GM12891 (cell line): ENCODE measurements around the gene SLC25A47.

Experiments used
- DNase-seq: peaks from one replicate; pipeline ENCODE4 v3.0.0; 2011; ENCODE audit warnings: low spot score; ENCODE audit not compliant: insufficient read length
- FAIRE-seq: peaks from 2 replicates; lab custom pipeline; 2011; peaks lifted over from hg19 to GRCh38; lab: Jason Lieb, UNC
- PAX5 ChIP-seq: IDR thresholded peaks from 2 replicates; pipeline ENCODE4 v1.6.1; 2011; ENCODE audit warnings: low read length, moderate library complexity, mild to moderate bottlenecking; ENCODE audit not compliant: insufficient read depth, severe bottlenecking
- POLR2A ChIP-seq: IDR thresholded peaks from 2 replicates; pipeline ENCODE4 v1.6.1; 2011; ENCODE audit warnings: low read depth, low read length, control low read depth
- POLR2AphosphoS5 ChIP-seq: IDR thresholded peaks from 2 replicates; pipeline ENCODE4 v1.6.1; 2011; ENCODE audit warnings: low read depth, low read length, control low read depth
- POU2F2 ChIP-seq: IDR thresholded peaks from 2 replicates; pipeline ENCODE4 v1.6.1; 2011; ENCODE audit warnings: low read depth, mild to moderate bottlenecking, control low read depth, low read length, moderate library complexity
- SPI1 ChIP-seq: IDR thresholded peaks from 2 replicates; pipeline ENCODE4 v1.6.1; 2011; ENCODE audit warnings: low read depth, low read length, control low read depth
- TAF1 ChIP-seq: IDR thresholded peaks from 2 replicates; pipeline ENCODE4 v1.6.1; 2011; ENCODE audit warnings: low read depth, low read length, control low read depth

SLC25A47 gene

DNA sequence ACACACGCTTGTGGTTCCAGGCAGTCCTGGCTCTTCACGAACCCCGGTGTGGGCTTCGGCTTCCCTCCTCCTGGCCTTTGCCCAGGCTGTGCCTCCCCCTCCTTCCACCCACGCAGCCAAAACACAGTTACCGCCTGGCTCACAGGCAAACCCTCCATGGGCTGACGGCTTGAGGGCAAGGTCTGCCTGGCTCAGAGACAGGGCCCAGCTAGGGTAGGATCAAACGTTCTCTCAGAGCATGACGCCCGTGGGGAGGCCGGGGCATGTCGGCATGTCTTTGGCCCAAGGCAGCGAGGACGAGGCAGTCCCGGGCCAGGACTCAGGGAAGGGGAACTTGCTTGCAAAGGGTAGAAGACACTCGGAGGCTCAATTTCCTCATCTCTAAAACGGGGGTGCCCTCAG, 2.1 kb downstream of the SLC25A47 start:
- no peak for DNase-seq
- TF ChIP-seq POLR2A (no peak), SPI1 (no peak), POLR2AphosphoS5 (no peak), PAX5 (no peak), TAF1 (no peak), POU2F2 (no peak)
- no peak for FAIRE-seq

DNA sequence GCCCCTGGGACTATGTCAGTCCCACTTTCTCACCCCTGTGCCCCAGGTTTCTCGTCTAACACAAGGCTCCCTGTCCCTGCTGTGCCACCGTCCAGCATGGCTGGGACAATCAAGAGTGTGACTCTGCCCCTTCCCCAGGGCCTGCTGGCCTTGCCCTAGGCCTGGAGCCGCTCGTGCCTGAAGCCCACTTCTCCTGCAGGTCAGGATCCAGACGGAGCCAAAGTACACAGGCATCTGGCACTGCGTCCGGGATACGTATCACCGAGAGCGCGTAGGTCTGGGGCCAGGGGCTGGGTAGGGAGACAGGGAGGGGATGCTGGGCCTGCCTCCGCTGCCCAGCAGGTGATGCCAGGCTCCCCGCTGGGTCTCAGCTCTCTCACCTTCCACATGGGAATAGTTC, 2.8 kb downstream of the SLC25A47 start:
- DNase-seq (no peak), FAIRE-seq (no peak)

DNA sequence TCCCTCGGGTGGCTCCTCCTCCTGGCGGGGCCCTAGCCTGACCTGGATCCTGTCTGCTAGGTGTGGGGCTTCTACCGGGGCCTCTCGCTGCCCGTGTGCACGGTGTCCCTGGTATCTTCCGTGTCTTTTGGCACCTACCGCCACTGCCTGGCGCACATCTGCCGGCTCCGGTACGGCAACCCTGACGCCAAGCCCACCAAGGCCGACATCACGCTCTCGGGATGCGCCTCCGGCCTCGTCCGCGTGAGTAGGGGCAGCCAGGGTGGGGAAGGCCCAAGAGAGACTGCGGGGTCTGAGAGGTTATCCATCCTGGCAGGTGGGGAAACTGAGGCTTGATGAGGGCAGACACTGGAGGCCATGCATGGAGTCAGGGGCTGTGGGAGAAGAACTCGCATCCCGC, 4.0 kb downstream of the SLC25A47 start:
- TF ChIP-seq POU2F2 (no peak), TAF1 (no peak), POLR2A (no peak), SPI1 (no peak), POLR2AphosphoS5 (no peak), PAX5 (no peak)
- FAIRE-seq (no peak), DNase-seq (no peak)

More for the DNA sequence above, 2.8 kb downstream of the SLC25A47 start:
- TF ChIP-seq TAF1, result no peak
- no peak for TF ChIP-seq POLR2AphosphoS5
- no peak for TF ChIP-seq POLR2A
- no peak for TF ChIP-seq POU2F2
- TF ChIP-seq PAX5, result no peak
- TF ChIP-seq SPI1, result no peak

DNA sequence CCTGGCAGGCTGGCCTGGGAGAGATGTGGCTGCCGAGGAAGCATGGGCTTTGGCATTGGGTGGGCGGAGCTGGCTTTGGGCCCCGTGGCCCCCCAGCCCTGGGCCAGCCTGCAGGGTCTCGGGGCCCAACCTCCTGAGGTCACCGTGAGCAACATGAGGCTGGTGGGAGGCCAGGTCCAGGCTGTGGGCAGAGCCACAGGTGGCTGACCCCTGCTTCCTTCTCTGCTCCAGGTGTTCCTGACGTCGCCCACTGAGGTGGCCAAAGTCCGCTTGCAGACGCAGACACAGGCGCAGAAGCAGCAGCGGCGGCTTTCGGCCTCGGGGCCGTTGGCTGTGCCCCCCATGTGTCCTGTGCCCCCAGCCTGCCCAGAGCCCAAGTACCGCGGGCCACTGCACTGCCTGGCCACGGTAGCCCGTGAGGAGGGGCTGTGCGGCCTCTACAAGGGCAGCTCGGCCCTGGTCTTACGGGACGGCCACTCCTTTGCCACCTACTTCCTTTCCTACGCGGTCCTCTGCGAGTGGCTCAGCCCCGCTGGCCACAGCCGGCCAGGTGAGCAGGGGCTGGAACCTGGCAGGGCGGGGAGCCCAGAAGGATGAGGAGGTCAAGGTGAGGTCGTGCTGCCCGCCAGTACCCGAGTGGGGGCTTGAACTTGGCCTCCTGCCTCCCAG, 5.5 kb downstream of the SLC25A47 start:
- no peak for DNase-seq
- no peak for FAIRE-seq
- TF ChIP-seq PAX5, result no peak
- no peak for TF ChIP-seq POLR2AphosphoS5
- no peak for TF ChIP-seq TAF1
- TF ChIP-seq POLR2A, result no peak
- TF ChIP-seq POU2F2, result no peak
- no peak for TF ChIP-seq SPI1

DNA sequence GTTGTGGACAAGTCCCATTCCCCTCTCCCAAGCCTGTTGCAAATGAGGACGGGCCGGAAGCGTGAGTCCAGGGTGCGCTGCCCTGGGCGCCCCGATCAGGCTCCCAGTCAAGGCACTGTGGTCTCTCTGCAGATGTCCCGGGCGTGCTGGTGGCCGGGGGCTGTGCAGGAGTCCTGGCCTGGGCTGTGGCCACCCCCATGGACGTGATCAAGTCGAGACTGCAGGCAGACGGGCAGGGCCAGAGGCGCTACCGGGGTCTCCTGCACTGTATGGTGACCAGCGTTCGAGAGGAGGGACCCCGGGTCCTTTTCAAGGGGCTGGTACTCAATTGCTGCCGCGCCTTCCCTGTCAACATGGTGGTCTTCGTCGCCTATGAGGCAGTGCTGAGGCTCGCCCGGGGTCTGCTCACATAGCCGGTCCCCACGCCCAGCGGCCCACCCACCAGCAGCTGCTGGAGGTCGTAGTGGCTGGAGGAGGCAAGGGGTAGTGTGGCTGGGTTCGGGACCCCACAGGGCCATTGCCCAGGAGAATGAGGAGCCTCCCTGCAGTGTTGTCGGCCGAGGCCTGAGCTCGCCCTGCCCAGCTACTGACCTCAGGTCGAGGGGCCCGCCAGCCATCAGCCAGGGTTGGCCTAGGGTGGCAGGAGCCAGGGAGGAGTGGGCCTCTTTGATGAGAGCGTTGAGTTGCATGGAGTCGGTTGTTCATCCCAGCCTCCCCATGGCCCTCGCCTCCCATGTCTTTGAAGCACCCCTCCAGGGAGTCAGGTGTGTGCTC, 6.3 kb downstream of the SLC25A47 start:
- DNase-seq (no peak), FAIRE-seq (no peak)
- no peak for TF ChIP-seq POU2F2
- no peak for TF ChIP-seq PAX5
- TF ChIP-seq POLR2AphosphoS5, result no peak
- no peak for TF ChIP-seq TAF1
- no peak for TF ChIP-seq SPI1
- no peak for TF ChIP-seq POLR2A

DNA sequence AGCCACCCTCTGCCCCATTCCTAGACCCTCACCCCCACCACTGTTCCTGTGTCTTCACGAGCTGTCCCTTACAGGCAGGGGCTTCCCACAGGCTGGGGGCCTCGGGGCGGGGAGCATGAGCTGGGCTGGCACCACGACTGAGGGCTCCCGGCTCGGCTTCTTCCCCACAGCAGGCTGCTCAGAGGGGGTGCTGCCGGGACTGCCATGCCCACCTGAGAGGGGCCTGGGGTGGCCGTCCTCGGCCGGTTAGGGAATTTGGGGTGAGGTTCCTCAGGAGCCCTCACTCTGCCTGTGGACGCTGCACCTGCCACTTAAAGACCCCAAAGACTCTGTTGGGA, 6.8 kb downstream of the SLC25A47 start:
- FAIRE-seq, result no peak
- TF ChIP-seq PAX5, result no peak
- no peak for TF ChIP-seq TAF1
- TF ChIP-seq SPI1, result no peak
- TF ChIP-seq POLR2AphosphoS5, result no peak
- no peak for TF ChIP-seq POLR2A
- TF ChIP-seq POU2F2, result no peak
- no peak for DNase-seq

DNA sequence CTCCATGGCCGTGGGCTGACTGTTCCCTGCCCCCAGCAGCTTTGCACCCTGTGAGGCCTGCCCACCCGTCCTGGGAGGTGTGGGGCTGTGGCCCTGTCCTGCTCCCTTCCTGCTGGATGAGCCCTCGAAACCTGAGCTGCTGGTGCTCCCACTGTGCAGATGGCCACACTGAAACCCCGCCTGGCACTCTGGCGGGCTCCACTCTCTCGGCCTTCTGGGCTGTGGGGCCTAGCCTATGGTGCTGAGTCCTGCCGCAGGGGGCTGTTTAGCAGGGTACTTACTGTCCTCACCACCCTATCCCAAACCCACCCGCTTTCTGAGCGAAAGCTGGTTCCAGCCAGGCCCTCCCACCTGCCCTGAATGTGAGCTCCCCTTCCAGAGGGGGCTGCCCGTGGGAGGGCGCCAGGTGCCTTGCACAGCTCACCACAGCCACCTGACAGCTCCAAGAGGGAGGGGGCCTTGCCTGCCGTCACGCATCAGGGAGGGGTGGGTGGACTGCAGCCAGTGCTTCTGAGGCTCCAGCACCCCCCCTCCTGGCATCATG, 7.3 kb downstream of the SLC25A47 start:
- FAIRE-seq, result no peak
- DNase-seq, result no peak
- no peak for TF ChIP-seq PAX5
- no peak for TF ChIP-seq POLR2A
- TF ChIP-seq POLR2AphosphoS5, result no peak
- no peak for TF ChIP-seq POU2F2
- TF ChIP-seq SPI1, result no peak

DNA sequence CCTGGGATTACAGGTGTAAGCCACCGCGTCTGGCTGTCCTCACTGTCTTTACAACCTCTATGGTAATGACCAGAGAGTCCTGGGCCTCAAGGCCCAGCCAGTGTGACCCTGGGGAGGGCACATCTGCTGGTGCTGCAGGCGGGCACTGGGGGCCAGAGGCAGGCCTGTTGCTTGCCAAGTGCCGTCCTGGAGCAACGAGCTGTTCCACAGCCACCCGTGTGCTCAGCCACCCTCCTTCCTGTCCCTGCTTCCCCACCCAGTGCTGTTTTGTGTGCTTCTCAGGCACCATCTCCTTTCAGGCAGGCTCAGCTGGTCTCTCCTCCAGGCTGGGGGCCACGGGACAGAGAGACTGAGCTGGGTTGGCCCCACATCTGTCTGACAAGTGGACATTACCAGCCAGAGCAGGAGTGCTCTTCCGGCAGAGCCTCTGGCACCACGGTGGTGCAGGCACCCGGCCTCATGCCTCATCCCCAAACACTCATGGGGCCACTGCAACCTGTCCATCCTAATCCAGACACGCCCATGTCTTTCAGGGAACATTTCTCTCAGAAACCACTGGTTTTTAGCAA, 9.0 kb downstream of the SLC25A47 start:
- DNase-seq (no peak), FAIRE-seq (no peak)
- TF ChIP-seq POLR2AphosphoS5 (no peak), POLR2A (no peak), TAF1 (no peak), POU2F2 (no peak), PAX5 (no peak), SPI1 (no peak)

DNA sequence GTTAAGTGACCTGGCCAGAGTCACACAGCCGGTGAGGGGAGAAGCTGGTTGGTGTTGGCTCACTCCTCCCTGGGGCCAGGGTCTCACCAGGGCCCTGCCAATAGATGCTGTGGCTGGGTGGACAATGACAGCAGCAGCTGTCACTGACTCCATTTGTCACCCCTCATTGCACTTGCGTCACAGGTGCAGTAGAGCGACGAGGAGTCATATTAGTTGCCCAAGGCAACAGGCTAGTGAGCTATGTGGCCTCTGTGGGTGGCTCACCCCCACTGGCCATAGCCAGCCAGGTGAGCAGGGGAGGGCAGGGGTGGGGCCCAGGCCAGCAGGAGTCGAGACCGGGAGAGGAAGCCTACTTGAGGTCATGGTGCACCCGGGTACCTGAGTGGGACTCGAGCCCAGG, 9.7 kb downstream of the SLC25A47 start:
- DNase-seq (no peak), FAIRE-seq (no peak)
- peak; percentile 57; the same call in 1 of the 2 replicates for TF ChIP-seq POLR2AphosphoS5
- TF ChIP-seq SPI1, result no peak

DNA sequence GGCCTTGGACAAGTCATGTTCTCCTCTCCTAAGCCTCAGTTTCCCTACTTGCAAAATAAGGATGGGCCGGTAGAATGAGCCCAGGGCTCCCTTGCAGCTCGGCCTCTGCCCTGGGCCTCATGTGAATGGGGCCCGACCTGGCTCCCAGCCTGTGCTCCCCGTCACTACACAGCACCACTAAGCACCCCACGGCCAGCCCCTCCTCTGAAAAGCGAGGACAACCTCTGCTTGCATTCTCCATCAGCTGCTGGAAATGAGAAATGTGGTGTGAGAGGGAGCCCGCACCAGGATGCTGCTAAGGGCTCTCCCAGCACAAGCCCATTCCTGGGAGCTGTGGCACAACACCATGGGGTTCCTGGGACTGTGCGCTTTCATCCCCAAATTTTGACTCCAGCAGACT, 10.2 kb downstream of the SLC25A47 start:
- FAIRE-seq (no peak), DNase-seq (no peak)
- no peak for TF ChIP-seq SPI1
- no peak for TF ChIP-seq POU2F2
- no peak for TF ChIP-seq TAF1
- no peak for TF ChIP-seq POLR2AphosphoS5
- TF ChIP-seq POLR2A, result no peak
- no peak for TF ChIP-seq PAX5
